Hematopoietic multipotent progenitor cell treated with erythropoietin and hydrocortisone succinate and interleukin-3 and kit ligand, for 6 days (in vitro differentiated cells): Measurements from ENCODE around the gene BCL2L1.

Source experiments
- DNase-seq: peaks from one replicate; pipeline ENCODE4 v3.0.0-alpha.2; 2015

BCL2L1 gene

DNA sequence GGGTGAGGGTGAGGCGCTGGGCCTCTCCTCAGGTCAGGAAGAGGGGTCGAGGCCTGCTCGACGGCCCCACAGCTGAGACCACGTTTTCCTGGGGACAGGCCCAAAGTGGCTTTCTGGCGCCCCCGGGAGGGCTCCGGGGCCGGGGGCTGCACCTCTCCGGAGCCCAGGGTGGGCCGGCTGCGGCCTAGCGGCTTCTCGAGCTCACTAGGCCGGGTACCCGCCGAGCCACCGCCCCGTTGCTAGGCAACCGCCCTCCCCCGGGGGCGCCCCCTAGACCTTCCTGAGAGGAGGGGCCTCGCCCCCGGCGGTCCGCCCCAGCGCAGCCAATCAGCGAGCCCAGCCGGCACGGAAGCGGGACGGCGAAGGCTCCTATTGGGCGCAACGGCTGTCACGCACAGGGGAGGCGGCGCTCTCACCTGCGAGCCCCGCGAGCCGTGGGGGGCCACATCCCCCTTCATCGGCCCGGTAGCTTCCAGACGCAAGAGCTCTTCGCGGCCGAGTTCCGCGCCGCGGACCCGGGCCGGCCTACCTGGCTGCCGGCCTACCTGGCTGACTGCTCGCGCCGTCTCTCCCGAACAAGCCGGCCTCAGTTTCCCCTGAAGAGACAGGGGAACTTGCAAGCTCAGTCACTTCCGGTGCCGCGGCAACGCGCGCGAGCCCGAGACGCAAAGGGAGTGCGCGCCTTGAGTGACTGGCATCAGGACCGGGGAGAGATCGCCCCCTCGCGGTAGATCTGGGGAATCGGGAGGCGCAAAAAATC, 831 bp upstream of the BCL2L1 start:
- DNase-seq: peak; percentile 97

DNA sequence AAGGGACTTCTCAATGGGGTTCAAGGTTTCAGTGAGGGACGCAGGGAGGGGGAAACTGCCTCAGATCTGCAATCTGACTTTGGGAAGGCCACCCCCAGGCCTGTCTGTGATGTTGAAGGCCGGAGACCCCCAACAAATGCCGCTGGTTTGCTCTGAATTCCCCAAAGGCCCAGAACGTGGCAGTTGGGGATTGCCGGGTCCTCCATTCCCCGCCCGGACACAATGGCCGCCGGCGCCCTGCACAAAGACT, 326 bp upstream of the BCL2L1 start:
- DNase-seq: no peak

DNA sequence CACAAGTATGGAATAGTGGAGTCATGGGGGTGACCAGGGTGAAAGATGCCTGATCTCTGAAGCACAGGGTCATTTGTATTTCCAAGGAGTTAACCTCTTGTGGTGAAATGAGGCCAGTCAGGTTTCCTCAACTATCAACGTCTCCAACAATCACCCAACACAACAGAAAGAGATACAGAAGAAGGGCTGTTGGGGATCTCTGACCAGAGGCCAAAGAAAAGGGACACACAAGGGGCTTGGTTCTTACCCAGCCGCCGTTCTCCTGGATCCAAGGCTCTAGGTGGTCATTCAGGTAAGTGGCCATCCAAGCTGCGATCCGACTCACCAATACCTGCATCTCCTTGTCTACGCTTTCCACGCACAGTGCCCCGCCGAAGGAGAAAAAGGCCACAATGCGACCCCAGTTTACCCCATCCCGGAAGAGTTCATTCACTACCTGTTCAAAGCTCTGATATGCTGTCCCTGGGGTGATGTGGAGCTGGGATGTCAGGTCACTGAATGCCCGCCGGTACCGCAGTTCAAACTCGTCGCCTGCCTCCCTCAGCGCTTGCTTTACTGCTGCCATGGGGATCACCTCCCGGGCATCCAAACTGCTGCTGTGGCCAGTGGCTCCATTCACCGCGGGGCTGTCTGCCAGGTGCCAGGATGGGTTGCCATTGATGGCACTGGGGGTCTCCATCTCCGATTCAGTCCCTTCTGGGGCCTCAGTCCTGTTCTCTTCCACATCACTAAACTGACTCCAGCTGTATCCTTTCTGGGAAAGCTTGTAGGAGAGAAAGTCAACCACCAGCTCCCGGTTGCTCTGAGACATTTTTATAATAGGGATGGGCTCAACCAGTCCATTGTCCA, 1.0 kb downstream of the BCL2L1 start:
- no peak for DNase-seq

DNA sequence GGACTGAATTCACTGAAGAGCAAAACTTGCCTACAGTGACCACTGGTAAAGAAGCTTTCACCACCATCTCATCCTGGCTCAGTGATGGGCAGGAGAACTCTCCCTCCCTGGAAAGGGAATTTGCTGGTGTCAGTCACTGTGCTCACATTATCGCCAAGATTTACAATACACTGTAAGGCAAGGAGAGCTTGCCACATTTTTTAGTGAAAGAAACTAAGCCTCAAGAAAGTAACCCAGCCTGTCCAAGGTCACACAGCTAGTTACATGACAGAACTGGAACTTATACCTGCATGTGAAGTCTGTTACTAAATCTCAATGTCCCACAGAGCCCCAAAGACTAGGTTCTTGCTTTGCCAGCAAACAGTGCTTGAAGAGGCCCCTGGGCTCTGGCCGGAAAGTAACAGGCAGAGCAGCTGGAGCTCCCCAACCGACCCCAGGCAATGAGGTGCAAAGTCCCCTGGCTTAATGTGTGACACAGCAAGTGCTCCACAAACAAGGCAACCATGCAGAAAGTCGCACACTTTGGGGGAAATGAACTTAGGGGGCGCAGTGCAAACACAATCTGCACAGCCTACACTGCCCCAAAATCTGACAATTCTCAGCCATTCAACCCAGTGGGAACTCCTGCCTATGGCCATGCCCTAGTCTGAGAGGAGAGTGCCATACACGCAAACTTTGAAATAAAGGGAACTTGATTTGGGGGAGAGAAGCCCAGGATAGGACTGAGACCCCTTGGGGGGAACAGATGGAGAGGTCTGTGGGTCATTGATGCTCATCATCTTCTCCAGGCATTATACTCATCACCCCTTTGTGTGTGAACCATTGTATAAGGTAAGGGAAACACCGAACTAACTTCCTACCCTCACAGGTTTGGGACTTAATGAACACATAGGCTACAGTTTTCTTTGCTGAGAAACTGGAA, 1.9 kb downstream of the BCL2L1 start:
- peak; percentile 62 for DNase-seq

DNA sequence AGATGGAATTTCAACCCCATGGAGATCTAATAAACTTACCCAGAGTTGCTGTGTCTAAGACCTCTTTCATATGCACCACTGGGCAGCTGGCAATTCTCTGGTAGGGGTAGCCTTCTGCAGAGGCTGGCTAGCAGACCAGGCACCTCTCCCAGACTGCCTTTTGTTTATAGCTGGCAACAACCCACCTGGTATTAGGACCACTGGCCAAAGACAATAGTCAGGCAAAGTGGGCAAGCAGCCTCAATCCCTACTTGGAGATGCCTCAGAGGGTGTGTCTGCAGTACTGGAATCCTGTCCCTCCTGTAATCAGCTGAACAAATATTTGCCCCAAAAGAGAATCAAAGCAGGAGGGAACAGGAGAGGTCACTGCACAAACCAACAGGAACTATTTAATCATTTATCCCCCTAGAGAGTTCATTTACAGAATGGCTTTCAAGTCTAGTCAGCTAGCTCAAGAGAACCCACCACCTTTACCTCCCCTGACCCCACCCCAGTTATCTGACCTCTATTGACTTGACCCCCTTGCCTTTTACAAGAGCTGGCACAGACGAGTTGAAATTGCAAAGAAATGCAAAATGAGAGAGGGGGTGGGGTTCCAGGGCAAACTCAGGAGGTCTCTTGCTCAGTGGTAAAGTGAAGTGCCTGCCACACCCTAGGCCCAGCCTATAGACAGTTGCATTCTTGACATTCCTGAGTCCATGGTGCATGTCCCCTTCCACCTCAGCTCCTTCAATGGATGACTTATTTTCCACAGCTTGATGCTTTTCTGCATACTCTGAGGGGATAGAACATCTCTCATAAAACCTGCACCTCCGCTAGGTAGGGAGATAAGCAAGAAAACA, 2.8 kb downstream of the BCL2L1 start:
- no peak for DNase-seq

DNA sequence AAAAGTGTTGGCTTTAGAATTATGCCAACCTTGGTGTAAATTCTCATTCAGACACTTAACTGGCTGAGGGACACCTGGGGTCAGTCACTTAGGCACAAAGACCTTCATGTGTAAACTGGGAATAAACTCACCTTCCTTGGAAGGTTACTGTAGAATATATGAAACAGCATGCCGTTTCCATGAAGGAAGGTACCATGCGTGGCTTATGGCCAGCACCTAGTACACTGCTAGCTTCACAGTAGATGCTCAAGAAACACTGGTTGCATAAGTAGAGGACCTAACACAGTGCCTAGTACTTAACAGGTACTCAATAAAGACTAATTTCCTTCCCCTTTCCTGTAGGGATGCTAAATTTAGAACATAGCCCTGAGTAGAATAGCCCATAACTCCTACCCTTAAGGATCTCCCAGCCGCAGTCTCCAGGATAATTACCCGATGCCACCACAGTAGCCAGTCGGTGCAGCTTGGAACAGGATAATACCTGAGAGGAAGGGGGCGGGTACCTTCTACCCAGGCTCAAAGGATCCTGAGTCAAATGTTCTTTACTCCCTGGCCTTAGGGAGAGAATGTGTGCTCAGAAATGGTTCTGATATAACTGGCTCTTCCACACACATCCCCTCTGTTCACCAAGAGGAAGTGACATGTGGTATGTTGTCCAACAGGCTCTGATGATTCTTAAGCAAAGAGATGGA, 3.6 kb downstream of the BCL2L1 start:
- no peak for DNase-seq

DNA sequence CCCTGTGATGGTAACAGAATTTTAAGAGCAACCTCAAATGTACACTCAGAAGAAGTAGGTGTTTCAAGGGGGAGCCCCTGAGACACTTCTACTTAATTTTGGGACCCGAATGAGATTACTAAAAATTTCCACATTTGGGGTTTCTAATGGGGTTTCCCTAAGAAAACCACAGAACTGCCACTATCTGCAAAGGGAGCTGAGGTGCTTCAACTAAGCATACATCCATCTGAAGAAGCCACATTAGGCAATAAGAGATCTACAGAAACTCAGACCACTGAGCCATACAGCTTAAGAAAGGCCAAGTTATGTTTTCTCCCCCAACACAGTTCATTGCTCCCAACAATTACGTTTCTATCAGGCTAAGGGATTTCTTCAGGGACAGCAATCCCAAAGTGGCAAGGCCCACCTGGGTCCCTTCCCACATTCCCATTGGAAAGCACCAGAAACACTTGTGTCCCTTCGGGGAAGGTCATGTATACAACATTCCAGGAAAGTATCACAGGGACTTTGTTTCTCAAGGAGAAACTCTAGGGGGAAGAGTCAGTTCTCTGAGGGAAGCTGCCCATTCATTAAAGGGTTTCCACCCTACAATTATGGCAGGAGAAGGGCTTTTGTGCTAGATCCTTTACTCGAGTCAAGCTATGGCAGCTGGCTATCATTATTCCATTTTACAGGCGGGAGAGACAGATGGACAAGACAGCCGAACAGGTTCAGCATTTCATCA, 5.0 kb downstream of the BCL2L1 start:
- peak; percentile 60 for DNase-seq

DNA sequence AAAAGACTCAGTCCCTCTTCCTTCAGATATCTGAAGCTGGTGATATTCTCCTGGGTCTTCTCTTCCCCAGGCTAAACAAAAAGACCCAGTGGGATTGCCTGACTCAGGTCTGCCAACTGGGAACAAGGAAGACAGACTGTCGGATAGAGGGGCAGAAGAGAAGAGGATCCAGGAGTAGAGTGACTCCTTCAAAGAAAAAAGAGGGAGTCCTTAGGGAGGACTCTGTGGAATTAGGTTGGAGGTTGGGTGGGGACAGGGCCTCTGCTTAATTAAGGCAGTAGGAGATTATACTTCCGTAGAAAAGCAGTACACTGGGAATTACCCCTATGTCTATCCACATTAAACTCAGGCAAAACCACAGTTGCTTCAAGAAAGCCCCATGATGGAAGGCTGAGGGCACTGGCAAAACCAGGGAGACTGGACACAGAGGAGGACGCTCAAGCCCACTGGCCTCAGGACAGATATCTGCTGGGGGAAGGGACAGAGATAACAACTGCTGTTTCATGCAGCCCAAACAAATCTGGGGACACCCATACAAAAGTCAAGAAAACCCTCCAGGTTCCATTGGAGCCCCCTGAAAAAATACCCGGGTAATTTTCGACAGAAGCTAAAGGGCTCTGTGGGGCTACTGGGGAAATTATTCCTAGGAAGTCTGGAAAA, 5.7 kb downstream of the BCL2L1 start:
- no peak for DNase-seq

DNA sequence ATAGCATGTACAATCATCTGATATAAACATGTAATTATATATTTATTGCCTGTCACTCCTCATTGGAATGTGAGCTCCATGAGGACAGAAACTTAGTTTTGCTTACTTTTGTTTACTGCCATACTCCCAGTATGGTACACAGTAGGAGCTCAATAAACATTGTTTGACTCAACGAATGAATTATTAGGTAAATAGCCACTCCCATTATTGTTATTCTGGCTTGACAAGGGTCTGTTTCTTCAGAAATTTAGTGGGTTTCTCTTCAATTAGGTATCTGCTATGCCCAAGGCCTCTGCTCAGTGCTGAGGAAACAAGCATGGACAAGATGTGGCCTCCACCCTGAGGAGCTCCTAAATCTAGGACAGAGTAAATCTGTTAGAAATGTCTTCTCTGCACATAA, 6.3 kb downstream of the BCL2L1 start:
- DNase-seq: no peak

DNA sequence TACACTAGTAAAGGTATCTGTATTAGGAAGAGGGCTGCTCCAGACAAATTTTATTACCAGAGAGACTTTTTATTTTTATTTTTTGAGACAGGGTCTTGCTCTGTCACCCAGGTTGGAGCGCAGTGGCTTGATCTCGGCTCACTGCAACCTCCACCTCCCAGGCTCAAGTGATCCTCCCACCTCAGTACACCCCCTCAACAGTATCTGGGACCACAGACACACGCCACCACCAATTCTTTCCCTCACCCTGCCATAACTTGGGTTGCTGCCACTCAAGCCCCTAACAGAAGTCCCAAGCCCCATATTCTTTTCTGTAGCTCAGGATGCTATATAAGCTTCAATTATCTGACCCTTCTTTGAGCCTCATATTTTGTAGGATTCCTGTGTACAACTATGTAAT, 6.9 kb downstream of the BCL2L1 start:
- DNase-seq: no peak

DNA sequence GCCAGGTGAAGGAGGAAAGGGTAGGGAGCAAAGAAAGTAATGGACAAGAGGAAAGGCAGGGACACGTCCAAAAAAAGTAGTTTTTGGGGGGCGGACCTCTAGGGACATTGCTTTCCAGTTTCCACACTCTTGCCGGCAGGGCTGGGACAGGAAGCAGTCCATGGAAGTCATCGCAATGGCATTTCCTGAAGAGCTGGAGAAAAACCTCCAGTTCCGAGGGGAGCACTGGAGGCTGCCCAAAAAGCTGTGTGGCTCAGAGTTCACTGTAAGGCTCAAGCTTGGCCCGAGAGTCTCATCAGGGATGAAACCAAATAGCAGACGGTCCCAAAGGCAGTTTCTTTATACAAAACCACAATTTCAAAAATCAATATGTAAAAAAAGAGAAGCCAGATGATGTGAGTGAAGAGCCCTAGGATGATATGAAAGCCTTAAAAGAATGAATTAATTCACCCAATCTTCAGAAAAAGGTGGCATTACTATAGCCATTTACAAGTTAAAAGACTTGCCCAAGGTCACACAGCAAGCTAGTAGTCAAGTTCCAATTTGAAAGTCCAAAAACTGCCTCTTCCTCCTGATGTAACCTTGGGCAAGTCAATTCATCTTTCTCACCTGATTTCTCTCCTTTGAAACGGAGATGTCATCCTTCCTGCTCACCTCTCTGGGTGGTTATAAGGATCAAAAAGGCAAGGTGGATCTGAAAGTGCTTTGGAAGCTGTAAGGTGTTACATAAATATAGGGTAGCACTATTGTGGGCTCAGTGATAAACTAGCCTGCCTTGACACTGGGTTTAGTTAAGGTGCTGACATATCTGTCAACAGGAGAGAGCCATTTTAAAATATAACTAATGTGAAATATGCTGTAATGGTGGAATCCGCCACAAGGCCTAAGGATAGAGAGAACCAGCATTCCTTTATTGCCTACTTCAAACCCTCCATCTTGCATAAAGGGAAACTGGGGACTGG, 9.1 kb downstream of the BCL2L1 start:
- no peak for DNase-seq

DNA sequence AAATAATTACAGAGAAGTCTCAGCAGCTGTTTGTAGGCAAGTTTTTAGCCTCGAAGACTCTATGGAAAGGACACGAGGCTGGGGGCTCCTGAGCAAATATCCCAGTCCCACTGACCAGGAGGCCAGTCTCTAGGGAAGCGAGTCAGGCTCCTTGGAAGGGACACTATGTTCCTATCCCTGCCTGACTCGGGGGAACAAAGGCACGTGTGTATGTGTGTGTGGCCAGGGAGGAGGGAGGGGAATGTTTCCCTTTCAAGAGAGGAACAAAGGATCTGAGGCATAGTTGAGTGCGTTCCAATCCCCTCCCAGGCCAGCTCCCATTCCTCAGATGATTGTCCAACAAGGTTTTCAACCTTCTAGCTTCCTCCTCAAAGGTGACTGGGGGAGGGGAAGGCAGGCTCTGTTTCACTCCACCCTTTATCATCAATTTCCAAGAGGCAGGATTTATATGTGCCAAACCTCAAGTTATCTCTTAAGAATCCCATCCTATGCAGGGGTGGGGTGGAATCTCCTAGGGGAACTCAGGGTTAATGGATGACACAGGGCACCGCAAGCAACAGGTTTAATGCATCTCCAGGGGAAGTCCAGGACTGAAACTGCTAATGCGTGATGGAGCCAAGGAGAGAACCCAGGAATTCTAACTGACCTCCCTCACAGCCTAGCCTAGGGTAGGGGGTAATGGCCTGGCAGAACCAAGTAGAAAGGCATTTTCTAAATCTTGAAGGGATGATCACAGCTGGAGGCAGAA, 9.9 kb downstream of the BCL2L1 start:
- no peak for DNase-seq

DNA sequence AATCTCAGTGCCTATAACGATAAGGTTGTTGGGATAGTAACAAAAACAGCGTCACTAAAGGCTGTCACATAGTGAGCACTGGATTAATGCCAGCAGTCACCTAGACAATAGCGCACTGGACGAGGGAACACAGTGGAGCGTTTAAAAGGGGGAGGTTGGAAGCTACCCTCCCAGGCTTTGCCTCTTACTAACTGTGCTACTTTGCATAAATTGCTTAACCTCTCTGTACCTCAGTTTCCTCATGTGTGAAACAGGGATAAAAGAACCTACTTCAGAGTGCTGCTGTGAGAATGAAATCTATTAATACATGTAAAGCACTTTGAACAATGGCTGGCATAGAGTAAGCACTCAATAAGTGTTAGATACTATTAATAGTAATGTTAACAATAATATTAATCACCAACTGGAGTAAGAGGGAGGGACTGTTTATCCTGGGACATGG, 10.5 kb downstream of the BCL2L1 start:
- peak; percentile 69 for DNase-seq

DNA sequence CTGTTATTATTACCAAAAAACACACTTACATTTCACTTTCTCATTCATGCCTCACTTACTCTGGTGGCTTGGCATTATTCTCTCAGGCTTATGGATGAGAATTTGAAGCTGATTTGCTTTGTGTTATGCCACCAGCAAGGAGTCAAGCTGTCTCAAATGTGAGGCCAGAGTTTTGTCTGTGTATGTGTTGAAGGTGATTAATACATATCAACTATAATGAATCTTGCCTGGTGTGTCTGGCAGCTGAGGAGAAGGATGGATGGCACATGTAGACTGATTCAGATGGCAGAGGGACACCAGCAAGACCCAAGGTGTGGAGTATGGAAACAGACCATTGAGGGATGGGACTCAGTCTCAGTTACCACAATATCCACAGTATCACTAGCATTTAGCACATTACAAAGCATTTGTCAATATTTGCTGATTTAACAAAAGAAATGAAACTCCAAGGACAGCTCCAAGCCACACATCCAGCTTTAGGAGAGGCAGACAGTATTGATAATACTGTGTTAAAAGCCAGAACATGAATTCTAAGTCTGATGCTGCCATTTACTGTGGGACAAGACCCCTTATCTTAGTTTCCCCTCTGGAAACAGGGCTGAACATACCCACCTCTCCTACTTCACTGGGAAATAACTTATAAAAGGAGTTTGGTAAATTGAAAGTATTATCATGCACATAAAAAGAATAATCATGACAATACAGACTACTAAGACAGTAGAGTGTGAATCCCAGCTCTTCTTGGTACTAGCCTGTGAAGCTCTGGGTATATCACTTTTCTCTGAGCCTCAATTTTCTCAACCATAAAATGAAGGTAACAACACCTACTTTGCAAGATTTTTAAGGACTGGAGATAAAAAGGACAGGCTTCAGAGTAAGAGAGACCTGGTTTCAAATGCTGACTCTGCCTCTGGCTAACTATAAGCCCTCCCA, 11.2 kb downstream of the BCL2L1 start:
- no peak for DNase-seq

DNA sequence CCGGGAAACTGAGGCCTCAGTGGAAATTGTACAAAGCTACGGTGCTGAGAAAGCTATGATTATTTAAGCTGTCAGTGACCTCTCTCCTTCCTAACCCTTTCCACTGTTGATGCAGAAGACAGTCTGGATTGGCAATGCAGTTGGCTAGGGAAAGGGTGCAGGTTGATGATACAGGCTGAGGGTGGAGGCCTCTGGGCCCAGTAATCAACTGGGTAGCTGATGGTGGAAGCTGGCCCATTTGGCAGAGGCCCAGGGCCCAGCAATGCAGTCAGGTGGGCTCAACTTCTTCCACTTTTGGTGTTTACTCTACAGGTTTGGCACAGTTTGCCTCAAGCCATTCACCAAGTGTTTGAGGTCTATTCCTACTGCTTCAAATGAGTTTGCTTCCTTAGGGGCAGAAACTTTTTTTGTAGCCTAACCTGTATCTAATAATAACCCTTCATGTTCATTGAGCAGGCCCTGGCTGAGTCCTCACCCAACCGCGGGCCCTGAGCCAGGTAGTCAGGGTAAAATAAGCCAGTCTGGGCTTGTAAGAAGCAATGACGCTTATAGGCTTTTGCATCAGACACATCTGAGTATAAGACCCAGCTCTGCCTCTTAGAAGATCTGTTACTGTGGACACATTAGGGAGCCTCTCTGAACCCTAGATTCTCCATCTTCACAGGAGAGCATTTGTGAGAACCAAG, 12.1 kb downstream of the BCL2L1 start:
- peak; percentile 58 for DNase-seq

DNA sequence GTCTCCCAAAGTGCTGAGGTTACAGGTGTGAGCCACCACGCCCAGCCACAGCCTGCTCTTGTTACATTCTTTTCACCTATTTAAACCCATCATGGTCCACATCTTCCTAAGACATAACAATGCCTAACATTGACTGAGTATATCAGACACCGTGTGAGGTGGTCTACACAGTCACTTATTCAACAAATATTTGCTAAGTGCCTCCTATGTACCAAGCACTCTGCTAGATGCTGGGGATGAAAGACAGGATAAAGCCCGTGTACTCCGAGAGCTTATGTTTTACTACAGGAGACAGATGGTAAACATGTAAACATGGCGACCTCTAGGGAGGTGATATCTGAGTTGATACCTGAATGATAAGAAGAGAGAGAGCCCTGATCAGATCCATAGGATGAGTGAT, 12.7 kb downstream of the BCL2L1 start:
- DNase-seq: no peak
